Testis (tissue), 2 donors: ENCODE measurements around the gene ESR1.

ENCODE experiments used
- POLR2A ChIP-seq: fragments of 450-650 bp; IDR thresholded peaks from one replicate; pipeline ENCODE4 v1.6.1; 2017; ENCODE audit warnings: antibody characterized with exemption, mild to moderate bottlenecking, moderate library complexity
- TF ChIP-seq, protein P1 (sequence below), 3 experiments: fragments of 450-650 bp in 2 of 3; fragments of 200-600 bp in 1 of 3; sonication (generic) in 1 of 3; IDR thresholded peaks; one replicate each; pipeline ENCODE4 v1.5.1; 2016 to 2019; ENCODE audit warnings: antibody characterized with exemption in 3 of 3, mild to moderate bottlenecking in 2 of 3, moderate library complexity in 1 of 3

DNA sequence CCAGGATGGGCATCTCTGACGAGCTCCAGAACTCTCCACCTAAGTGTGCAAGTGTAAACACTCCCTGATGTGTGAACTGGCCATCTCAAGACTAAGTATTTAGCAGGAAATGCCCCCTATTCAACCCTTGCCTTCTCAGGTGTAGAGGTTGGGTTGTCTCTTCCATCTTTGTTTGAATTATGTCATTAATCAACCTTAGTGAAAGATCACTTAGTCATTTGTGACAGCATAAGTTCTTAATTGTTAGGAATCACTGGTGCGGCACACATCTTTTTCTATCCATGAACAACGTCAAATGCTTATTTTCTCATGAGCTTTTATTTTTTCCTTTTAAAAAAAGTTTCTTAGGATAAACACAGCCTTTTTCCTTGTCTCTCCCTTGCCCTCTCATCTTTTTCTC is 151.6 kb downstream of the ESR1 start:
- TF ChIP-seq, protein P1, sequence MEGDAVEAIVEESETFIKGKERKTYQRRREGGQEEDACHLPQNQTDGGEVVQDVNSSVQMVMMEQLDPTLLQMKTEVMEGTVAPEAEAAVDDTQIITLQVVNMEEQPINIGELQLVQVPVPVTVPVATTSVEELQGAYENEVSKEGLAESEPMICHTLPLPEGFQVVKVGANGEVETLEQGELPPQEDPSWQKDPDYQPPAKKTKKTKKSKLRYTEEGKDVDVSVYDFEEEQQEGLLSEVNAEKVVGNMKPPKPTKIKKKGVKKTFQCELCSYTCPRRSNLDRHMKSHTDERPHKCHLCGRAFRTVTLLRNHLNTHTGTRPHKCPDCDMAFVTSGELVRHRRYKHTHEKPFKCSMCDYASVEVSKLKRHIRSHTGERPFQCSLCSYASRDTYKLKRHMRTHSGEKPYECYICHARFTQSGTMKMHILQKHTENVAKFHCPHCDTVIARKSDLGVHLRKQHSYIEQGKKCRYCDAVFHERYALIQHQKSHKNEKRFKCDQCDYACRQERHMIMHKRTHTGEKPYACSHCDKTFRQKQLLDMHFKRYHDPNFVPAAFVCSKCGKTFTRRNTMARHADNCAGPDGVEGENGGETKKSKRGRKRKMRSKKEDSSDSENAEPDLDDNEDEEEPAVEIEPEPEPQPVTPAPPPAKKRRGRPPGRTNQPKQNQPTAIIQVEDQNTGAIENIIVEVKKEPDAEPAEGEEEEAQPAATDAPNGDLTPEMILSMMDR (IDR thresholded peaks at IDR 0.05) = no peak
- no peak for TF ChIP-seq POLR2A
